Esophagus muscularis mucosa (tissue), 4 donors: Measurements from ENCODE around the gene SNED1.

ENCODE experiments used
- CTCF ChIP-seq, 3 experiments: fragments of 200-600 bp in 2 of 3; fragments of 450-650 bp in 1 of 3; sonication (generic) in 2 of 3; IDR thresholded peaks; one replicate each; pipeline ENCODE4 v1.5.1; 2017 to 2019; ENCODE audit warnings: antibody characterized with exemption in 3 of 3, mild to moderate bottlenecking in 2 of 3, moderate library complexity in 1 of 3
- EP300 ChIP-seq: sonication (generic); formaldehyde crosslinking; IDR thresholded peaks from one replicate; pipeline ENCODE4 v1.6.1; 2017; ENCODE audit warnings: antibody characterized with exemption
- POLR2A ChIP-seq: fragments of 450-650 bp; IDR thresholded peaks from one replicate; pipeline ENCODE4 v1.6.1; 2017; ENCODE audit warnings: antibody characterized with exemption, moderate library complexity, mild to moderate bottlenecking, low read depth
- POLR2AphosphoS5 ChIP-seq, 2 donors: sonication (generic); formaldehyde crosslinking; IDR thresholded peaks; one replicate each; pipeline ENCODE4 v1.6.1; 2017; ENCODE audit warnings: antibody characterized with exemption in 2 of 2

DNA sequence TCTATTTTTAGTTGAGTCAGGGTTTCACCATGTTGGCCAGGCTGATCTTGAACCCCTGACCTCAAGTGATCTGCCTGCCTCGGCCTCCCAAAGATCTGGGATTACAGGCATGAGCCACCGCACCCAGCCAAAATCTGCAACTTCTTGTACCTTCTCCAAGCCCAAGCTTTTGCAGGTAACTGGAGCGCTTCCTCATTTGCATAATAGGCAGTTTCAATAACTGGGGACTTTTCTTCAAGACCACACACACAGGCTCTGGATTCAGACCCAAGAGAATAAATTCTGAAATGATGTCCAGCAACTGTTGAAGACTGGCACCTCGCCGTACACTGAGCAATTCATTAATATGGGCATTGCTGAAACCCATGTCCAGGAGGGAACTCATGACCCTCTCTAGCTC, 100.8 kb downstream of the SNED1 start:
- no peak for TF ChIP-seq CTCF (IDR thresholded peaks at IDR 0.05)
- TF ChIP-seq POLR2AphosphoS5 (IDR thresholded peaks at IDR 0.05), result no peak
- TF ChIP-seq POLR2A, result no peak
- TF ChIP-seq EP300, result no peak
